Astrocyte (in vitro differentiated cells and primary cell): ENCODE results near the gene DIAPH3.

Experiments used
- EZH2 ChIP-seq: IDR thresholded peaks from 2 replicates; pipeline ENCODE4 v1.6.1; 2012; ENCODE audit warnings: mild to moderate bottlenecking, low read length, inconsistent platforms; ENCODE audit not compliant: insufficient read depth
- TF ChIP-seq, protein P1 (sequence below): IDR thresholded peaks from 2 replicates; pipeline ENCODE4 v1.5.1; 2011; ENCODE audit warnings: low read depth, mild to moderate bottlenecking, inconsistent platforms, low read length, moderate library complexity; ENCODE audit not compliant: insufficient read depth

GRCh38 chr13:60165391-60166099 is 1.8 kb upstream of the DIAPH3 start:
- TF ChIP-seq, protein P1, sequence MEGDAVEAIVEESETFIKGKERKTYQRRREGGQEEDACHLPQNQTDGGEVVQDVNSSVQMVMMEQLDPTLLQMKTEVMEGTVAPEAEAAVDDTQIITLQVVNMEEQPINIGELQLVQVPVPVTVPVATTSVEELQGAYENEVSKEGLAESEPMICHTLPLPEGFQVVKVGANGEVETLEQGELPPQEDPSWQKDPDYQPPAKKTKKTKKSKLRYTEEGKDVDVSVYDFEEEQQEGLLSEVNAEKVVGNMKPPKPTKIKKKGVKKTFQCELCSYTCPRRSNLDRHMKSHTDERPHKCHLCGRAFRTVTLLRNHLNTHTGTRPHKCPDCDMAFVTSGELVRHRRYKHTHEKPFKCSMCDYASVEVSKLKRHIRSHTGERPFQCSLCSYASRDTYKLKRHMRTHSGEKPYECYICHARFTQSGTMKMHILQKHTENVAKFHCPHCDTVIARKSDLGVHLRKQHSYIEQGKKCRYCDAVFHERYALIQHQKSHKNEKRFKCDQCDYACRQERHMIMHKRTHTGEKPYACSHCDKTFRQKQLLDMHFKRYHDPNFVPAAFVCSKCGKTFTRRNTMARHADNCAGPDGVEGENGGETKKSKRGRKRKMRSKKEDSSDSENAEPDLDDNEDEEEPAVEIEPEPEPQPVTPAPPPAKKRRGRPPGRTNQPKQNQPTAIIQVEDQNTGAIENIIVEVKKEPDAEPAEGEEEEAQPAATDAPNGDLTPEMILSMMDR: no peak
- TF ChIP-seq EZH2: no peak
